OCI-LY7 (cell line): ENCODE measurements around the gene MAGOH. TPM values are rescaled to one million over a fixed set of nuclear protein-coding genes. Genes with fewer than 3 reads are reported as not detected.

Experiments used
- BruUV-seq: library from RNA; stranded (reverse); fragments of 400-500 nt; replicated peaks from 2 replicates; lab custom pipeline; 2021; lab: Mats Ljungman, UMichigan
- CTCF ChIA-PET: fragments of 300-600 bp; sonication (Branson Sonifier 250); formaldehyde crosslinking; loops from one replicate; lab custom pipeline; 2022; ENCODE audit warnings: antibody characterized with exemption; ENCODE audit not compliant: unreplicated experiment; lab: Charles Lee
- POLR2A ChIA-PET: fragments of 300-600 bp; sonication (Branson Sonifier 250); formaldehyde crosslinking; loops from one replicate; lab custom pipeline; 2022; ENCODE audit warnings: antibody characterized with exemption; lab: Charles Lee
- DNase-seq: peaks from one replicate; pipeline ENCODE4 v3.0.0-alpha.2; 2015; ENCODE audit warnings: low spot score
- H2AFZ ChIP-seq: fragments of 200-600 bp; sonication (generic), shearing (Covaris generic); 2 replicates; pipeline ENCODE4 v1.6.1; 2014; ENCODE audit warnings: mild to moderate bottlenecking, antibody characterized with exemption, low read length, moderate library complexity
- H3K27ac ChIP-seq: fragments of 200-600 bp; sonication (generic); 2 replicates; pipeline ENCODE4 v1.5.1; 2014; ENCODE audit warnings: mixed run types, low read depth, mild to moderate bottlenecking, moderate library complexity, low read length, inconsistent platforms; ENCODE audit not compliant: poor library complexity, severe bottlenecking
- H3K36me3 ChIP-seq: fragments of 200-600 bp; sonication (generic); 2 replicates; pipeline ENCODE4 v1.6.1; 2014; ENCODE audit warnings: mild to moderate bottlenecking, antibody characterized with exemption, low read length, moderate library complexity, mixed read lengths; ENCODE audit not compliant: insufficient read depth
- H3K4me1 ChIP-seq: fragments of 200-600 bp; sonication (generic); 2 replicates; pipeline ENCODE4 v1.5.1; 2014; ENCODE audit warnings: mild to moderate bottlenecking, low read length; ENCODE audit not compliant: insufficient read depth, poor library complexity, severe bottlenecking
- H3K4me2 ChIP-seq: fragments of 200-600 bp; sonication (generic); 2 replicates; pipeline ENCODE4 v1.6.1; 2014; ENCODE audit warnings: mild to moderate bottlenecking, low read length
- H3K4me3 ChIP-seq: fragments of 200-600 bp; sonication (generic); 2 replicates; pipeline ENCODE4 v1.5.1; 2014; ENCODE audit warnings: mild to moderate bottlenecking, low read depth, low read length; ENCODE audit not compliant: poor library complexity, severe bottlenecking
- H3K79me2 ChIP-seq: fragments of 200-600 bp; sonication (generic); 2 replicates; pipeline ENCODE4 v1.6.1; 2016; ENCODE audit warnings: low read depth, mild to moderate bottlenecking, low read length, moderate library complexity, mixed read lengths; ENCODE audit not compliant: insufficient read depth
- H3K9me2 ChIP-seq: fragments of 200-600 bp; sonication (generic); 2 replicates; pipeline ENCODE4 v1.6.1; 2016; ENCODE audit warnings: mild to moderate bottlenecking, low read length, mixed read lengths; ENCODE audit not compliant: insufficient read depth
- H3K9me3 ChIP-seq: fragments of 200-600 bp; sonication (generic); 2 replicates; pipeline ENCODE4 v1.6.1; 2014; ENCODE audit warnings: mild to moderate bottlenecking, mixed run types, low read length, mixed read lengths
- H4K20me1 ChIP-seq: fragments of 200-600 bp; sonication (generic); 2 replicates; pipeline ENCODE4 v1.6.1; 2014; ENCODE audit warnings: mild to moderate bottlenecking, antibody characterized with exemption, low read length, moderate library complexity, mixed read lengths; ENCODE audit not compliant: insufficient read depth
- CTCF ChIP-seq: fragments of 200-600 bp; sonication (generic); conservative IDR thresholded peaks from 2 replicates; pipeline ENCODE4 v1.5.1; 2014; ENCODE audit warnings: mild to moderate bottlenecking, antibody characterized with exemption, low read length, moderate library complexity, mixed read lengths
- EZH2phosphoT487 ChIP-seq: fragments of 200-600 bp; sonication (generic); IDR thresholded peaks from 2 replicates; pipeline ENCODE4 v1.6.1; 2018; ENCODE audit warnings: low read depth, borderline replicate concordance, mild to moderate bottlenecking, mixed run types, antibody characterized with exemption, low read length, moderate library complexity, mixed read lengths
- intact Hi-C: fragments of 100-400 bp; cut with micrococcal nuclease; formaldehyde crosslinking; loops from one replicate; pipeline ENCODE4 v1.10.0; 2022; ENCODE audit not compliant: unreplicated experiment
- total RNA-seq, 2 experiments: library from RNA; depleted of rRNA in 1 of 2; stranded (reverse); fragments of >200 nt in 1 of 2; shearing (Covaris generic) in 1 of 2; gene quantifications; 2 replicates each; pipeline ENCODE4 v1.2.3, GENCODE V29; 2014 to 2022

Gene MAGOH
- total RNA-seq, 2 experiments from 2014 or later: 87.3 to 98.3 TPM

GRCh38 chr1:53276153-53276901 lies 38.0 kb upstream of the MAGOH start:
- intact Hi-C loops: loop anchor here (5.0 kb wide), 1 partner anchor 51 kb away; the partner anchor contains the start of gene LRP8
- Histone ChIP-seq H3K4me2 (no peak overlapping the region), H3K4me3 (no peak overlapping the region), H3K79me2 (no peaks in the 10 kb centered on the region), H4K20me1 (no peaks in the 10 kb centered on the region), H3K4me1 (no peaks in the 10 kb centered on the region), H3K27ac (no peak overlapping the region), H3K9me3 (no peaks in the 10 kb centered on the region), H2AFZ (no peak overlapping the region), H3K36me3 (peaks cover 87% of the 10 kb centered on the region), H3K9me2 (no peaks in the 10 kb centered on the region)
- POLR2A ChIA-PET: no interaction called here
- no peak for TF ChIP-seq CTCF
- no peak for TF ChIP-seq EZH2phosphoT487
- no TSS peak for BruUV-seq
- no peak for DNase-seq
- CTCF ChIA-PET: no interaction called here

- H3K4me2 ChIP-seq: no peak overlapping the region
- ChIA-PET POLR2A (no interaction called here), CTCF (no interaction called here)
- intact Hi-C loops: loop anchor here (5.0 kb wide), 1 partner anchor 52 kb away; the partner anchor contains the start of gene LRP8
- BruUV-seq: no TSS peak
- TF ChIP-seq CTCF (no peak), EZH2phosphoT487 (no peak)
- H3K9me3 ChIP-seq: no peaks in the 10 kb centered on the region
- no peak overlapping the region for H2AFZ ChIP-seq
- no peaks in the 10 kb centered on the region for H3K79me2 ChIP-seq
- DNase-seq: no peak
- no peak overlapping the region for H3K27ac ChIP-seq
- H3K4me1 ChIP-seq: no peaks in the 10 kb centered on the region
- no peak overlapping the region for H3K4me3 ChIP-seq
- no peaks in the 10 kb centered on the region for H3K9me2 ChIP-seq
- H3K36me3 ChIP-seq: peaks cover 87% of the 10 kb centered on the region
- no peaks in the 10 kb centered on the region for H4K20me1 ChIP-seq
Observed at GRCh38 chr1:53275566-53275965, 37.2 kb upstream of the MAGOH start.
